Caco-2 (cell line): ENCODE data around the gene KLHL18. TPM values are rescaled to one million over a fixed set of nuclear protein-coding genes. Genes with fewer than 3 reads are reported as not detected.

ENCODE experiments used
- BruUV-seq: library from RNA; stranded (reverse); fragments of 400-500 nt; replicated peaks from 2 replicates; lab custom pipeline; 2021; lab: Mats Ljungman, UMichigan
- CTCF ChIA-PET: fragments of 300-600 bp; sonication (Branson Sonifier 250); formaldehyde crosslinking; loops from one replicate; lab custom pipeline; 2022; ENCODE audit warnings: antibody characterized with exemption; lab: Charles Lee
- POLR2A ChIA-PET: fragments of 300-600 bp; sonication (Branson Sonifier 250); formaldehyde crosslinking; loops from one replicate; lab custom pipeline; 2022; ENCODE audit warnings: antibody characterized with exemption; lab: Charles Lee
- DNase-seq, 2 experiments: peaks; one replicate each; pipeline versions ENCODE4 v3.0.0 to v3.0.0-alpha.2; 2020 to 2022
- H3K27me3 ChIP-seq: replicated peaks from 2 replicates; pipeline ENCODE4 v1.6.0; 2011; ENCODE audit warnings: low read length; ENCODE audit not compliant: control insufficient read depth, insufficient read depth
- H3K36me3 ChIP-seq: 2 replicates; pipeline ENCODE4 v1.5.1; 2011; ENCODE audit warnings: low read length; ENCODE audit not compliant: control insufficient read depth, insufficient read depth
- H3K4me1 ChIP-seq: fragments of 250-450 bp; sonication (Bioruptor Pico); 2 replicates; pipeline ENCODE4 v1.5.1; 2020; ENCODE audit warnings: mild to moderate bottlenecking
- H3K4me3 ChIP-seq: 2 replicates; pipeline ENCODE4 v1.5.1; 2011; ENCODE audit warnings: low read depth, mild to moderate bottlenecking, control low read depth, low read length
- H3K9me3 ChIP-seq: fragments of 250-450 bp; sonication (Bioruptor Pico); 2 replicates; pipeline ENCODE4 v1.5.1; 2020; ENCODE audit warnings: mild to moderate bottlenecking, moderate library complexity
- H3K27ac Mint-ChIP-seq: one replicate; pipeline ENCODE4 v1.8.0; 2022; ENCODE audit warnings: mixed read lengths; ENCODE audit not compliant: unreplicated experiment
- H3K27me3 Mint-ChIP-seq: one replicate; pipeline ENCODE4 v1.8.0; 2022; ENCODE audit warnings: mixed read lengths; ENCODE audit not compliant: insufficient read depth, unreplicated experiment
- H3K36me3 Mint-ChIP-seq: one replicate; pipeline ENCODE4 v1.8.0; 2022; ENCODE audit warnings: mild to moderate bottlenecking, mixed read lengths; ENCODE audit not compliant: insufficient read depth, unreplicated experiment
- H3K4me1 Mint-ChIP-seq: one replicate; pipeline ENCODE4 v1.8.0; 2022; ENCODE audit warnings: low read depth, mixed read lengths; ENCODE audit not compliant: unreplicated experiment
- H3K4me3 Mint-ChIP-seq: one replicate; pipeline ENCODE4 v1.8.0; 2022; ENCODE audit warnings: mild to moderate bottlenecking, moderate library complexity, mixed read lengths; ENCODE audit not compliant: unreplicated experiment
- H3K9me3 Mint-ChIP-seq: one replicate; pipeline ENCODE4 v1.8.0; 2022; ENCODE audit warnings: mixed read lengths; ENCODE audit not compliant: unreplicated experiment
- CTCF ChIP-seq, 2 experiments: fragments of 200-600 bp in 1 of 2; IDR thresholded peaks; 1 replicate in 1 of 2; 2 replicates in 1 of 2; pipeline versions ENCODE4 v1.5.1 to v1.8.0; 2011 to 2022; ENCODE audit warnings: antibody characterized with exemption in 1 of 2, control low read depth in 1 of 2, inconsistent platforms in 1 of 2, low read depth in 1 of 2, low read length in 1 of 2, mild to moderate bottlenecking in 1 of 2, moderate library complexity in 1 of 2; ENCODE audit not compliant: insufficient read depth in 1 of 2, severe bottlenecking in 1 of 2, unreplicated experiment in 1 of 2
- intact Hi-C: fragments of 100-400 bp; cut with micrococcal nuclease; formaldehyde crosslinking; loops from one replicate; pipeline ENCODE4 v1.10.0; 2022; ENCODE audit not compliant: unreplicated experiment
- total RNA-seq: library from RNA; stranded (reverse); gene quantifications from 2 replicates; pipeline ENCODE4 v1.2.3, GENCODE V29; 2022

KLHL18 gene
- total RNA-seq, 1 experiment from 2014 or later = 29.5 TPM

DNA sequence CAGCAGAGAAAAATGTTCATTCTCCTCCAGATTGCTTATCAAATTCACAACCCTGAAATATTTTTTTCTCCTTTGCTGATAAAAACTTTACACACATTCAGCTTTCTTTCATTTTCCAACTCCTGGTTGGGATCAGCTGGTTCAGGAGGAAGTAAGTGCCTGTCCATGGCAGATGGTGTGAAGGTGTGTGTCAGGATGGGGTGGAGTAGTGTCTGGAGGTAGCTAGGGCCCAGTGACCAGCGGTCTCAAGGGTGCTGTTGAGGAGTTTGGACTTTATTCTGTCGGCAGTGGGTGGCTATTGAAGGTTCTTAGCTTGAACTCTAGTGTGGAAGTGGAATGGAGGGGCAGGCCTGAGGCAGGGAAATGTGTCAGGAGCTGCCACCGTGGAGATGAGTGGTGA is 51.2 kb downstream of the KLHL18 start:
- intact Hi-C loops = no loop called here
- CTCF ChIA-PET = no interaction called here
- Mint-ChIP-seq H3K9me3 (no peaks in the 10 kb centered on the region), H3K36me3 (peaks cover 52% of the 10 kb centered on the region), H3K4me3 (no peak overlapping the region), H3K27ac (no peak overlapping the region), H3K27me3 (no peaks in the 10 kb centered on the region), H3K4me1 (no peaks in the 10 kb centered on the region)
- DNase-seq = no peak
- H3K4me3 ChIP-seq = no peak overlapping the region
- TF ChIP-seq CTCF (IDR thresholded peaks at IDR 0.05; ENCODE audit: insufficient read depth in 1 of 2, low read depth in 1 of 2, low read length in 1 of 2, severe bottlenecking in 1 of 2, unreplicated experiment in 1 of 2) = no peak
- H3K4me1 ChIP-seq = no peaks in the 10 kb centered on the region
- H3K9me3 ChIP-seq = no peaks in the 10 kb centered on the region
- BruUV-seq = no TSS peak
- no peaks in the 10 kb centered on the region; the same call in 1 of the 2 replicates for H3K36me3 ChIP-seq
- POLR2A ChIA-PET = no interaction called here
- H3K27me3 ChIP-seq = no peaks in the 10 kb centered on the region

- Histone ChIP-seq H3K9me3 (no peaks in the 10 kb centered on the region), H3K4me3 (no peak overlapping the region), H3K4me1 (peaks cover 6% of the 10 kb centered on the region; the same call in 1 of the 2 replicates), H3K27me3 (no peaks in the 10 kb centered on the region), H3K36me3 (peaks cover 2% of the 10 kb centered on the region)
- ChIA-PET POLR2A (no interaction called here), CTCF (interaction anchor here (1.2 kb wide), 1 partner anchor 14 kb away, joined by 3 read pairs; no protein-coding TSS in a partner anchor)
- no TSS peak for BruUV-seq
- no peak for DNase-seq
- intact Hi-C loops = no loop called here
- no peaks in the 10 kb centered on the region for H3K27me3 Mint-ChIP-seq
- peaks cover 30% of the 10 kb centered on the region for H3K36me3 Mint-ChIP-seq
- H3K27ac Mint-ChIP-seq = no peak overlapping the region
- no peak for TF ChIP-seq CTCF (IDR thresholded peaks at IDR 0.05; ENCODE audit: insufficient read depth in 1 of 2, low read depth in 1 of 2, low read length in 1 of 2, severe bottlenecking in 1 of 2, unreplicated experiment in 1 of 2)
- no peaks in the 10 kb centered on the region for H3K9me3 Mint-ChIP-seq
- no peak overlapping the region for H3K4me3 Mint-ChIP-seq
- H3K4me1 Mint-ChIP-seq = peaks cover 9% of the 10 kb centered on the region
Measured at GRCh38 chr3:47337656-47338055, 54.9 kb downstream of the KLHL18 start.

DNA sequence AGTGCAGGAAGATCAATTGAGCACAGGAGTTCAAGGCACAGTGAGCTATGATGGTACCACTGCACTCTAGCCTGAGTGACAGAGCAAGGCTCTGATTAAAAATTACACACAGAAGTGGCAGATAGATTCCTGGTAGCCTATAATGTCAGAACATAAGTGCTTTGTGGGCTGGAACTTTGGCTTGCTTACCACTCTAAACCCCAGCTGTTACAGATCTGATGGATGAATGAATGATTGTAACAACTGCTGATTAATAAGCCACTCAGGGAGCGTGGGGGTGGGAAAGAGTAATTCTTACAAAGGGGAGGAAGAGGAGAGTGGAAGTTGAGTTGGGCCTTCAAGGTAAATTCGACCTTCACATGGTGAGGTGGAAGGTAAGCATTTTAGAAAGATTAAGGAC is 57.2 kb downstream of the KLHL18 start:
- H3K9me3 Mint-ChIP-seq = no peaks in the 10 kb centered on the region
- Histone ChIP-seq H3K4me1 (peaks cover 13% of the 10 kb centered on the region; the same call in 1 of the 2 replicates), H3K27me3 (no peaks in the 10 kb centered on the region), H3K36me3 (peaks cover 2% of the 10 kb centered on the region; the same call in 1 of the 2 replicates), H3K9me3 (no peaks in the 10 kb centered on the region), H3K4me3 (no peak overlapping the region)
- peaks cover 12% of the 10 kb centered on the region for H3K4me1 Mint-ChIP-seq
- BruUV-seq = no TSS peak
- H3K27ac Mint-ChIP-seq = no peak overlapping the region
- H3K4me3 Mint-ChIP-seq = no peak overlapping the region
- intact Hi-C loops = no loop called here
- no peak for TF ChIP-seq CTCF (IDR thresholded peaks at IDR 0.05; ENCODE audit: insufficient read depth in 1 of 2, low read depth in 1 of 2, low read length in 1 of 2, severe bottlenecking in 1 of 2, unreplicated experiment in 1 of 2)
- ChIA-PET CTCF (interaction anchor here (0.7 kb wide), 1 partner anchor 81 kb away, joined by 3 read pairs; no protein-coding TSS in a partner anchor), POLR2A (no interaction called here)
- H3K36me3 Mint-ChIP-seq = peaks cover 16% of the 10 kb centered on the region
- no peaks in the 10 kb centered on the region for H3K27me3 Mint-ChIP-seq
- no peak for DNase-seq
